Naive thymus-derived CD4-positive, alpha-beta T cell (primary cell): Measurements from ENCODE around the gene SMPD3. TPM values are rescaled to one million over a fixed set of nuclear protein-coding genes. Genes with fewer than 3 reads are reported as not detected.

ENCODE experiments used
- ATAC-seq: fragments of 150-1000 bp; cut with Tn5 transposase; 2 replicates; pipeline ENCODE4 v1.10.0; 2021; ENCODE audit warnings: mild to moderate bottlenecking, moderate library complexity
- CTCF ChIA-PET: fragments of 350-600 bp; sonication (Branson Sonifier 250); formaldehyde crosslinking; loops from one replicate; lab custom pipeline; 2021; ENCODE audit warnings: antibody characterized with exemption; lab: Charles Lee
- POLR2A ChIA-PET: fragments of 350-600 bp; sonication (Branson Sonifier 250); formaldehyde crosslinking; loops from one replicate; lab custom pipeline; 2021; ENCODE audit warnings: antibody characterized with exemption, inconsistent platforms; lab: Charles Lee
- DNase-seq, 9 donors: peaks; one replicate each; pipeline versions ENCODE4 v3.0.0 to v3.0.0-alpha.2; 2020 to 2022; ENCODE audit warnings: mixed read lengths in 1 of 9
- H3K27ac ChIP-seq: one replicate; pipeline ENCODE4 v1.7.0; 2013; ENCODE audit warnings: mild to moderate bottlenecking, low read depth, low read length, moderate library complexity
- H3K27me3 ChIP-seq, 2 donors: one replicate each; pipeline ENCODE4 v1.7.0; 2013; ENCODE audit warnings: low read length in 2 of 2, mild to moderate bottlenecking in 2 of 2, moderate library complexity in 2 of 2; ENCODE audit not compliant: control insufficient read depth in 2 of 2, insufficient read depth in 2 of 2
- H3K36me3 ChIP-seq, 3 experiments: 1 replicate in 2 of 3; 2 replicates in 1 of 3; pipeline ENCODE4 v1.7.0; 2013; ENCODE audit warnings: low read length in 3 of 3, mild to moderate bottlenecking in 3 of 3, moderate library complexity in 1 of 3; ENCODE audit not compliant: insufficient read depth in 3 of 3, control insufficient read depth in 2 of 3
- H3K4me1 ChIP-seq, 2 donors: one replicate each; pipeline ENCODE4 v1.7.0; 2013; ENCODE audit warnings: low read length in 2 of 2, mild to moderate bottlenecking in 2 of 2, moderate library complexity in 1 of 2; ENCODE audit not compliant: control insufficient read depth in 2 of 2, insufficient read depth in 2 of 2
- H3K4me3 ChIP-seq: 2 replicates; pipeline ENCODE4 v1.7.0; 2013; ENCODE audit warnings: mild to moderate bottlenecking, low read length
- H3K9me3 ChIP-seq, 3 experiments: 1 replicate in 2 of 3; 2 replicates in 1 of 3; pipeline ENCODE4 v1.7.0; 2013; ENCODE audit warnings: low read length in 3 of 3; ENCODE audit not compliant: control insufficient read depth in 2 of 3
- H3K27ac Mint-ChIP-seq, 9 donors: one replicate each; pipeline ENCODE4 v1.8.0; 2020 to 2022; ENCODE audit warnings: mixed read lengths in 9 of 9, mild to moderate bottlenecking in 8 of 9, moderate library complexity in 5 of 9, inconsistent platforms in 2 of 9
- H3K27me3 Mint-ChIP-seq, 5 donors: one replicate each; pipeline ENCODE4 v1.8.0; 2021 to 2022; ENCODE audit warnings: mixed read lengths in 5 of 5, mild to moderate bottlenecking in 1 of 5
- H3K36me3 Mint-ChIP-seq, 5 donors: one replicate each; pipeline ENCODE4 v1.8.0; 2020 to 2022; ENCODE audit warnings: mixed read lengths in 5 of 5, mild to moderate bottlenecking in 3 of 5, inconsistent platforms in 1 of 5
- H3K4me1 Mint-ChIP-seq, 7 donors: one replicate each; pipeline ENCODE4 v1.8.0; 2020 to 2022; ENCODE audit warnings: mixed read lengths in 7 of 7, mild to moderate bottlenecking in 3 of 7, inconsistent platforms in 1 of 7
- H3K4me3 Mint-ChIP-seq, 10 donors: one replicate each; pipeline ENCODE4 v1.8.0; 2020 to 2022; ENCODE audit warnings: mild to moderate bottlenecking in 10 of 10, mixed read lengths in 10 of 10, moderate library complexity in 6 of 10, inconsistent platforms in 2 of 10
- H3K9me3 Mint-ChIP-seq, 11 donors: one replicate each; pipeline ENCODE4 v1.8.0; 2020 to 2022; ENCODE audit warnings: mixed read lengths in 11 of 11, mild to moderate bottlenecking in 4 of 11, inconsistent platforms in 1 of 11, moderate library complexity in 1 of 11
- intact Hi-C, 2 donors: fragments of 100-400 bp; cut with micrococcal nuclease; formaldehyde crosslinking; loops; one replicate each; pipeline ENCODE4 v1.15.1; 2023
- polyA plus RNA-seq, 2 donors: library from polyadenylated mRNA; unstranded; fragments of 300-500 nt; fragmentation: Illumina TruSeq; gene quantifications; one replicate each; pipeline ENCODE4 v1.2.3, GENCODE V29; 2021
- total RNA-seq, 6 experiments: library from RNA in 5 of 6; stranded (reverse) in 5 of 6; gene quantifications; 1 replicate in 5 of 6; 2 replicates in 1 of 6; pipeline ENCODE4 v1.2.3 and lab custom pipeline; 2021 to 2026

The SMPD3 gene
- total and polyA plus RNA-seq, 7 experiments from 2014 or later = 0.32 to 6.1 (median 1.8) TPM

GRCh38 chr16:68360547-68360946 is 87.8 kb downstream of the SMPD3 start:
- no peak overlapping the region for H3K4me3 Mint-ChIP-seq
- Histone ChIP-seq H3K27me3 (no peaks in the 10 kb centered on the region), H3K36me3 (peaks cover 0 to 25% (median 4%) of the 10 kb centered on the region in 3 experiments), H3K4me3 (no peak overlapping the region), H3K4me1 (peaks cover 24 to 34% of the 10 kb centered on the region in 2 donors), H3K27ac (no peak overlapping the region), H3K9me3 (no peaks in the 10 kb centered on the region)
- H3K36me3 Mint-ChIP-seq = peaks cover 0 to 26% (median 4%) of the 10 kb centered on the region in 5 donors
- no peaks in the 10 kb centered on the region for H3K9me3 Mint-ChIP-seq
- no peak for DNase-seq
- ChIA-PET CTCF (no interaction called here), POLR2A (no interaction called here)
- peak overlapping the region in 1 of 9 donors; percentile 20 for H3K27ac Mint-ChIP-seq
- peaks cover 0 to 2% (median 0%) of the 10 kb centered on the region in 5 donors for H3K27me3 Mint-ChIP-seq
- no peak for ATAC-seq
- H3K4me1 Mint-ChIP-seq = peaks cover 12 to 45% (median 35%) of the 10 kb centered on the region in 7 donors
- intact Hi-C loops = no loop called here

- intact Hi-C loops = loop anchor here in 1 of 2 donors (5.0 kb wide), 1 partner anchor 58 kb away; no protein-coding TSS in a partner anchor
- H3K27ac ChIP-seq = no peak overlapping the region
- DNase-seq (no peak), ATAC-seq (no peak)
- H3K9me3 ChIP-seq = no peaks in the 10 kb centered on the region
- Mint-ChIP-seq H3K9me3 (no peaks in the 10 kb centered on the region), H3K4me1 (peaks cover 21 to 51% (median 43%) of the 10 kb centered on the region in 7 donors), H3K27me3 (no peaks in the 10 kb centered on the region), H3K4me3 (no peak overlapping the region), H3K27ac (no peak overlapping the region), H3K36me3 (peaks cover 0 to 34% (median 5%) of the 10 kb centered on the region in 5 donors)
- no peaks in the 10 kb centered on the region for H3K27me3 ChIP-seq
- CTCF ChIA-PET = interaction anchor here (0.5 kb wide), 1 partner anchor 150 kb away, joined by 3 read pairs; no protein-coding TSS in a partner anchor
- POLR2A ChIA-PET = interaction anchor here (0.9 kb wide), 1 partner anchor 12 kb away, joined by 3 read pairs; no protein-coding TSS in a partner anchor
- peaks cover 0 to 31% (median 4%) of the 10 kb centered on the region in 3 experiments for H3K36me3 ChIP-seq
- no peak overlapping the region for H3K4me3 ChIP-seq
- H3K4me1 ChIP-seq = peaks cover 25 to 38% of the 10 kb centered on the region in 2 donors
Observed at GRCh38 chr16:68359398-68360191, 88.7 kb downstream of the SMPD3 start.

- Histone ChIP-seq H3K9me3 (no peaks in the 10 kb centered on the region), H3K27ac (no peak overlapping the region), H3K4me3 (no peak overlapping the region), H3K4me1 (peaks cover 25 to 34% of the 10 kb centered on the region in 2 donors), H3K36me3 (peaks cover 0 to 37% (median 4%) of the 10 kb centered on the region in 3 experiments), H3K27me3 (no peaks in the 10 kb centered on the region)
- Mint-ChIP-seq H3K27me3 (no peaks in the 10 kb centered on the region), H3K27ac (no peak overlapping the region), H3K4me3 (no peak overlapping the region), H3K9me3 (no peaks in the 10 kb centered on the region), H3K36me3 (peaks cover 0 to 39% (median 8%) of the 10 kb centered on the region in 5 donors), H3K4me1 (peaks cover 20 to 50% (median 39%) of the 10 kb centered on the region in 7 donors)
- intact Hi-C loops = loop anchor here in 1 of 2 donors (5.0 kb wide), 1 partner anchor 58 kb away; no protein-coding TSS in a partner anchor
- DNase-seq (no peak), ATAC-seq (no peak)
- ChIA-PET POLR2A (no interaction called here), CTCF (interaction anchor here (0.5 kb wide), 1 partner anchor 151 kb away, joined by 3 read pairs; no protein-coding TSS in a partner anchor)
Observed at GRCh38 chr16:68358951-68359350, 89.4 kb downstream of the SMPD3 start.

- Mint-ChIP-seq H3K4me3 (peak overlapping the region in 5 of 10 donors; percentile 7 to 87 (median 85)), H3K4me1 (peaks cover 19 to 49% (median 38%) of the 10 kb centered on the region in 7 donors), H3K36me3 (peaks cover 0 to 47% (median 12%) of the 10 kb centered on the region in 5 donors), H3K9me3 (no peaks in the 10 kb centered on the region), H3K27me3 (no peaks in the 10 kb centered on the region), H3K27ac (peak overlapping the region in 1 of 9 donors; percentile 64)
- Histone ChIP-seq H3K27me3 (no peaks in the 10 kb centered on the region), H3K27ac (no peak overlapping the region), H3K4me3 (no peak overlapping the region), H3K9me3 (no peaks in the 10 kb centered on the region), H3K36me3 (peaks cover 0 to 47% (median 4%) of the 10 kb centered on the region in 3 experiments), H3K4me1 (peaks cover 25 to 34% of the 10 kb centered on the region in 2 donors)
- ATAC-seq (no peak), DNase-seq (no peak)
- POLR2A ChIA-PET = no interaction called here
- intact Hi-C loops = loop anchor here in 1 of 2 donors (5.0 kb wide), 1 partner anchor 59 kb away; no protein-coding TSS in a partner anchor
- CTCF ChIA-PET = interaction anchor here (0.8 kb wide), 1 partner anchor 130 kb away, joined by 3 read pairs; no protein-coding TSS in a partner anchor
Observed at GRCh38 chr16:68357923-68358322, 90.4 kb downstream of the SMPD3 start.

- Histone ChIP-seq H3K4me3 (no peak overlapping the region), H3K36me3 (peaks cover 0 to 51% (median 4%) of the 10 kb centered on the region in 3 experiments), H3K27me3 (no peaks in the 10 kb centered on the region), H3K4me1 (peaks cover 25 to 34% of the 10 kb centered on the region in 2 donors), H3K9me3 (no peaks in the 10 kb centered on the region), H3K27ac (no peak overlapping the region)
- ChIA-PET POLR2A (no interaction called here), CTCF (interaction anchor here (0.8 kb wide), 1 partner anchor 131 kb away, joined by 3 read pairs; no protein-coding TSS in a partner anchor)
- no peaks in the 10 kb centered on the region for H3K9me3 Mint-ChIP-seq
- peaks cover 19 to 49% (median 38%) of the 10 kb centered on the region in 7 donors for H3K4me1 Mint-ChIP-seq
- no peaks in the 10 kb centered on the region for H3K27me3 Mint-ChIP-seq
- intact Hi-C loops = loop anchor here in 1 of 2 donors (5.0 kb wide), 1 partner anchor 60 kb away; no protein-coding TSS in a partner anchor
- peaks cover 0 to 47% (median 14%) of the 10 kb centered on the region in 5 donors for H3K36me3 Mint-ChIP-seq
- H3K27ac Mint-ChIP-seq = no peak overlapping the region
- ATAC-seq (no peak), DNase-seq (no peak)
- H3K4me3 Mint-ChIP-seq = peak overlapping the region in 7 of 10 donors; percentile 7 to 87 (median 76)
Observed at GRCh38 chr16:68357521-68357922, 90.8 kb downstream of the SMPD3 start.

GRCh38 chr16:68356919-68357286 is 91.4 kb downstream of the SMPD3 start:
- Histone ChIP-seq H3K4me1 (peaks cover 25 to 34% of the 10 kb centered on the region in 2 donors), H3K9me3 (no peaks in the 10 kb centered on the region), H3K4me3 (peak overlapping the region; percentile 54), H3K27ac (no peak overlapping the region), H3K27me3 (no peaks in the 10 kb centered on the region), H3K36me3 (peaks cover 0 to 56% (median 7%) of the 10 kb centered on the region in 3 experiments)
- ChIA-PET POLR2A (interaction anchor here (0.6 to 2.1 kb wide), 3 partner anchors 12 to 1551 kb away, joined by 3 to 6 read pairs (median 4); no protein-coding TSS in a partner anchor), CTCF (interaction anchor here (1.0 to 1.5 kb wide), 2 partner anchors 28 to 29 kb away, joined by 3 to 5 read pairs; no protein-coding TSS in a partner anchor)
- ATAC-seq = no peak
- H3K9me3 Mint-ChIP-seq = no peaks in the 10 kb centered on the region
- peaks cover 19 to 49% (median 41%) of the 10 kb centered on the region in 7 donors for H3K4me1 Mint-ChIP-seq
- intact Hi-C loops = loop anchor here in 1 of 2 donors (1.0 to 5.0 kb wide), 2 partner anchors 10 to 60 kb away; no protein-coding TSS in a partner anchor
- peaks cover 0 to 52% (median 14%) of the 10 kb centered on the region in 5 donors for H3K36me3 Mint-ChIP-seq
- H3K27ac Mint-ChIP-seq = no peak overlapping the region
- H3K27me3 Mint-ChIP-seq = no peaks in the 10 kb centered on the region
- no peak for DNase-seq
- peak overlapping the region; percentile 73 to 87 (median 82) for H3K4me3 Mint-ChIP-seq
